H1 (cell line): ENCODE measurements around the gene SLC39A7. TPM values are rescaled to one million over a fixed set of nuclear protein-coding genes. Genes with fewer than 3 reads are reported as not detected.

Source experiments
- ATF2 ChIP-seq: IDR thresholded peaks from 2 replicates; pipeline ENCODE4 v1.6.1; 2012; ENCODE audit warnings: low read length, inconsistent platforms
- BCL11A ChIP-seq, 2 experiments: IDR thresholded peaks; one replicate each; pipeline ENCODE4 v1.6.1; 2011; ENCODE audit warnings: low read depth in 2 of 2, low read length in 2 of 2, mild to moderate bottlenecking in 2 of 2
- CBX8 ChIP-seq: fragments of 300-800, 300-1000 bp; sonication (generic); IDR thresholded peaks from 2 replicates; pipeline ENCODE4 v1.7.1; 2016; ENCODE audit warnings: low read depth, low read length, borderline replicate concordance
- EP300 ChIP-seq, 2 experiments: IDR thresholded peaks; 1 replicate in 1 of 2; 2 replicates in 1 of 2; pipeline ENCODE4 v1.6.1; 2011 to 2012; ENCODE audit warnings: low read depth in 2 of 2, low read length in 2 of 2, mild to moderate bottlenecking in 2 of 2, borderline replicate concordance in 1 of 2, inconsistent platforms in 1 of 2, moderate library complexity in 1 of 2
- EZH2 ChIP-seq: fragments of 200-600 bp; sonication (generic); IDR thresholded peaks from 2 replicates; pipeline ENCODE4 v1.7.1; 2012; ENCODE audit warnings: low read depth, mild to moderate bottlenecking, moderate library complexity, low read length, inconsistent platforms; ENCODE audit not compliant: severe bottlenecking
- KDM4A ChIP-seq: IDR thresholded peaks from one replicate; pipeline ENCODE4 v1.7.1; 2012; ENCODE audit warnings: low read depth, mild to moderate bottlenecking, moderate library complexity, low read length, inconsistent platforms; ENCODE audit not compliant: severe bottlenecking
- POU5F1 ChIP-seq: IDR thresholded peaks from 2 replicates; pipeline ENCODE4 v1.6.1; 2011; ENCODE audit warnings: low read depth, mild to moderate bottlenecking, low read length, moderate library complexity
- SAP30 ChIP-seq: fragments of 300-600 bp; sonication (generic); IDR thresholded peaks from 2 replicates; pipeline ENCODE4 v1.7.1; 2012; ENCODE audit warnings: low read length, moderate library complexity, mild to moderate bottlenecking, inconsistent platforms; ENCODE audit not compliant: insufficient read depth, insufficient replicate concordance
- SIRT6 ChIP-seq: IDR thresholded peaks from one replicate; pipeline ENCODE4 v1.7.1; 2012; ENCODE audit warnings: low read length, inconsistent platforms
- SP1 ChIP-seq: IDR thresholded peaks from 2 replicates; pipeline ENCODE4 v1.6.1; 2011; ENCODE audit warnings: low read depth, low read length
- TAF7 ChIP-seq: optimal IDR thresholded peaks from 2 replicates; pipeline ENCODE3; 2011; ENCODE audit warnings: low read depth, mild to moderate bottlenecking, inconsistent platforms, low read length, moderate library complexity, borderline replicate concordance
- USF2 ChIP-seq: IDR thresholded peaks from 2 replicates; pipeline ENCODE4 v1.6.1; 2011; ENCODE audit warnings: low read length, improper control_type of control experiment
- YY1 ChIP-seq: IDR thresholded peaks from 2 replicates; pipeline ENCODE4 v1.6.1; 2011; ENCODE audit warnings: low read depth, mild to moderate bottlenecking, low read length
- polyA plus RNA-seq, 7 experiments: library from polyadenylated mRNA; depleted of rRNA in 3 of 7; stranded (reverse) in 5 of 7; unstranded in 2 of 7; fragments of >200 nt in 5 of 7; fragments of 200-250 nt in 2 of 7; gene quantifications; 1 replicate in 5 of 7; 2 replicates in 1 of 7; 4 replicates in 1 of 7; pipeline versions ENCODE4 v1.2.1 to v1.2.3, GENCODE V29; 2011 to 2013; ENCODE audit warnings: missing spikeins in 2 of 7, mixed read lengths in 2 of 7
- total RNA-seq: library from RNA; stranded (reverse); fragmentation: NEBNext Ultra II Directional; extraction: Animal tissue kit (Norgen Biotek cat#: 25700); gene quantifications from 2 replicates; pipeline ENCODE4 v1.2.1, GENCODE V29; 2021

Gene SLC39A7
- total and polyA plus RNA-seq, 2 of the 8 experiments (the other 6 are each of a cell fraction or from before 2014, with no cell fraction given) = 63.3 to 123 TPM

GRCh38 chr6:33204415-33205190 lies 3.9 kb downstream of the SLC39A7 start, which contains the start of gene HSD17B8 (continued):
- TF ChIP-seq USF2 (no peak), SP1 (peak; percentile 85), KDM4A (peak; percentile 66), POU5F1 (no peak), YY1 (peak; percentile 84), SIRT6 (no peak), ATF2 (peak; percentile 74; the same call in 1 of the 2 replicates), EZH2 (no peak), BCL11A (IDR thresholded peaks at IDR 0.05; ENCODE audit: low read depth in 2 of 2, low read length in 2 of 2) (no peak), CBX8 (no peak), SAP30 (no peak), TAF7 (peak; percentile 28), EP300 (IDR thresholded peaks at IDR 0.05; ENCODE audit: borderline replicate concordance in 1 of 2, low read depth in 2 of 2, low read length in 2 of 2) (no peak)
